HG03139 (cell line): ENCODE results near the gene SHLD2.
"Not testable (repeated sequence)": the region's sequence is repeated elsewhere in the genome, so short reads cannot be mapped to it uniquely, and the experiment has no call there.

Source experiments
- ATAC-seq: cut with Tn5 transposase; IDR thresholded peaks from one replicate; pipeline ENCODE4 v1.9.1; 2021; ENCODE audit not compliant: unreplicated experiment

SHLD2 gene

GRCh38 chr10:87210309-87210708 is 115.3 kb downstream of the SHLD2 start:
- not testable (repeated sequence) for ATAC-seq

DNA sequence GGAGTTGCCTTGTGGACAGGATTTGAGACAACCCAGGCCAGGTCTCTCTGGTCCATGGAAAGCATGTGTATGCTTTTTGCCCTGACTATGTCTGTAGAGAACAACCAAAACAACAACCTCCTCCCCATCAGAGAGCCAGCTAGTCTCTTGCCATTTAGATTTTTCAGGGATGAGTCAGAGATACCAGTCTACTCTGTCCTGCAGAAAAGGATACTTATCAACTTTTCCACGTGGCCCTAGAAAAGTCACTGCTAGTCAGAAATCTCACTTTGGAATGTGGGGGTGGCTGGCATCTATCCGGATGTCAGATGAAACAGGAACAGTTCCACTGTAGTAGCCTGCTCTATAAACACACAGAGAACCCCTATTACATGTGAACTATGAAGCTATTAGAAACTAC is 116.8 kb downstream of the SHLD2 start:
- not testable (repeated sequence) for ATAC-seq

- ATAC-seq, result not testable (repeated sequence)
Observed at GRCh38 chr10:87213150-87213765, 118.3 kb downstream of the SHLD2 start.

DNA sequence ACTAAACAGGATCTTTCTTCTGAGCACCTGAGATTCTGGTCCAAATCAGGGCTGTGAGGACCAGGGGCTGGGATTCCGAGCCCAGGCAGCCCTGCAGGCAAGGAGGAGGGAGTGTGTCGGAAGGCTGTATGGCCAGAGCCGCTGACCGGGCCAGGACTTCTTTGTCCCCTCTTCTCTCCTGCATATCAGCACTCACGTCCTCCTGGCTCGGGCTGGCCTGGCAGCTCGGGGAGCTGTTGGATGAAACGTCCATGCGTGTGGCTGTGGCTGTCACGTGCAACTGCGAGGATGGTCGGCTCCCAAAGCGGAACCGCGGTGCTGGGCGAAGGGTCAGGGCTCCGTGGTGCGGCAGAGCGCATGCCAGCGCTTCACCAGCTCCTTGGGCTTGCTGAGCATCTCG is 118.8 kb downstream of the SHLD2 start:
- ATAC-seq, result not testable (repeated sequence)

DNA sequence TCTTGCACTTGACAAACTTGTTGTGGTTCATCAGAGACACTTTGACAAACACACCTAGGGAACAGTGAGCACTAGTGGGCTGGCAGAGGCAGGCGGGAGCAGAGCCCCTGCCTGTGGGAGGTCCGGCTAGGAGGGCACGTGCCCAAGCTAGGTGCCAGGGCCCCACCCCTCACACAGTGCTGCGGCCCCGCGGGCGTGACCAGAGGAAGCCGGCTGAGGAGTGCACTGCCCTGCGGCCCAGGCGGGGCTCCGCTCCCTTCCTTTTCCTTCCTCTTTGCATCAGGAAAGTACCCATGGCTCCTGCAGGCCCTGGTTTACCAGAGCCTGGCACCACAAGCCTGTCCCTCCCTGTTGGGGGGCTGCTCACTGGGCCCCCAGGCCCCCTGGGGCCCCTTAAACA is 121.1 kb downstream of the SHLD2 start:
- not testable (repeated sequence) for ATAC-seq

DNA sequence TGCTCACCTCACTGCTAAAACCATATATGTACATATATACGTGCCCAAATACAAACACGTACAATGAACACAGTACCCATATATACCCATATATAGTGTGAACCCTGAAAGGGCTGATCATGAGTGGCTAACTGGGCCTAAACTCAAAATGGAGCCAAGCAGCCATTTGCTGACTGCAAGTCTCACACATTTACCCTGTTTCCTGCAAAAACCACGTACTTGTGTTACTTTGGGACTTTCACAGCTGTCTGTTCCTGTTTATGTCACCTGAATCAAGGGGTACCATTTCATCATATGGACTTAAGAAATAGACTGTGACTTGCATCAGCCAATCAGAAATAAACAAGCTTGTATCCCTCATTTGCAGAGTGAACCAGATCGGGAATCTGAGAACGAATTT is 124.4 kb downstream of the SHLD2 start:
- ATAC-seq, result not testable (repeated sequence)

DNA sequence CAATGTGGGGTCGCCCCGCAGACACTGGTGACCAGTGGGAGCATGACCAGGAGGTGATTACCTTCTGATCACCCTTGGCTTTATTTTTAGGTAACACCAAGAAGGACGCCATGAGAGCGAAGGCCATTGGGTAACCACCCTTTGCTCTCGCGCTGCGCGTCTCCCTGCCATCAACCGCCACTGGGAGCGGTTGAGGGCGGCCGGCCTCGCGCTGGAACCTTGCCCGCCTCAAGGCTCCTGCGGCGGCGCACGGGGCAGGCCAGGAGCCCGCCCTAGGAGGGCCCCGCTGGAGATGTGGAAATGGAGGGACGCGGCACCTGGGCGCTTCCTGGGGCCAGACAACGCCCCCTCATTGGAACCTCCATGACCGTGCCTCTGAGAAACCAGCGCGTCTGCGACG is 127.8 kb downstream of the SHLD2 start:
- ATAC-seq, result not testable (repeated sequence)

- ATAC-seq, result not testable (repeated sequence)
Observed at GRCh38 chr10:87225148-87225547, 130.1 kb downstream of the SHLD2 start, which contains the start of gene NUTM2A. NUTM2A (plus strand) TSS chr10:87225448; CDS start chr10:87225831, 383 bp downstream.

DNA sequence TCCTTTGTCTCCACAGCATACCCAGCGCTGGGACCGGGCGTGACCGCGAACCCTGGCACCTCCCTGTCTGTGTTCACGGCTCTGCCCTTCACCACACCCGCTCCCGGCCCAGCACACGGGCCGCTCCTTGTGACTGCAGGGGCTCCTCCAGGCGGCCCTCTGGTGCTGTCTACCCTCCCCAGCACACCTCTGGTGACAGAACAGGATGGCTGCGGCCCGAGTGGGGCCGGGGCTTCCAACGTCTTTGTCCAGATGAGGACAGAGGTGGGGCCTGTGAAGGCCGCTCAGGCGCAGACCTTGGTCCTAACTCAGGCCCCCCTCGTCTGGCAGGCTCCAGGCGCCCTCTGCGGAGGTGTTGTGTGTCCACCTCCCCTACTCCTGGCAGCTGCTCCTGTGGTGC is 133.2 kb downstream of the SHLD2 start:
- ATAC-seq, result not testable (repeated sequence)

DNA sequence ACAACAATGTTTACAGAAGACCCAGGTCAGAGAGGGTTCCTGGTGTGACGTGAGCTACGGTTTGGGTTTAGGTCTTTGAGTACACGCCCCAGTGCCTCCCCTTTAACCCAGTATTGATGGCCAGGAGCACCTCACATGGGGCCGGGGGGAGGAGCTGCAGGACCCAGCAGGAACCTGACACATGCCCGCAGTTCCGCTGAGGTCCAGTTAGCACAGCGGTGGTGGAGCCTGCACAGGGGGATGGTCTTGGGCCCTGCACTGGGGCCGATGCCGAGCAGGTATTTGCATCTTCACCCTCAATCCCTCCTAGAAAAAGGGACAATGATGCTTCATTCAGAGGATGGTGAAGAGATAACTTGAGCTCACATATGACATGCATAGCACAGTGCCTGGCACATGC is 134.2 kb downstream of the SHLD2 start:
- ATAC-seq, result not testable (repeated sequence)

DNA sequence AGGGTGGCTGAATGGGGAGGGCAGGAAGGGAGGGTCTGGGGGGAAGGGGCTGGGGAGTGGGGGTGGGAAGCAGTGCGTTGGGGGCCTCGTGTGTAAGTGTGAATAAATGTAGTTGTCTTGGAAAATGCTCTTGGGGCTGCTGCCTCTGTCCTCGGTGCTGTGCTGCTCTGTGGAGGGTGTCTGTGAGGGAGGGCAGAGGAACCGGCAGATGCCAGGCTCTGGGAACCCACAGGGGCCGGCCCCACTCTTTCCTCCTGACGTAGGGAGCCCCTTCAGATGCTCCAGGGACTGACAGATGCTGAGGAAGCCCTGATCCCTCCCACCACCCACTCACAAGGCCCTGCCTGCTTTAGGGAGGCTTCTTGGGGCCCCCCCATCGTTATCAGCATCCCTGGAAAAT is 139.8 kb downstream of the SHLD2 start:
- ATAC-seq, result not testable (repeated sequence)

- not testable (repeated sequence) for ATAC-seq
Observed at GRCh38 chr10:87237244-87237643, 142.2 kb downstream of the SHLD2 start.

GRCh38 chr10:87239346-87239808 is 144.4 kb downstream of the SHLD2 start:
- not testable (repeated sequence) for ATAC-seq
